Measurements from ENCODE around the gene KIF13A. TPM values are rescaled to one million over a fixed set of nuclear protein-coding genes. Genes with fewer than 3 reads are reported as not detected.

The KIF13A gene
- total RNA-seq, 1 donor from 2014 or later = 38.4 TPM

DNA sequence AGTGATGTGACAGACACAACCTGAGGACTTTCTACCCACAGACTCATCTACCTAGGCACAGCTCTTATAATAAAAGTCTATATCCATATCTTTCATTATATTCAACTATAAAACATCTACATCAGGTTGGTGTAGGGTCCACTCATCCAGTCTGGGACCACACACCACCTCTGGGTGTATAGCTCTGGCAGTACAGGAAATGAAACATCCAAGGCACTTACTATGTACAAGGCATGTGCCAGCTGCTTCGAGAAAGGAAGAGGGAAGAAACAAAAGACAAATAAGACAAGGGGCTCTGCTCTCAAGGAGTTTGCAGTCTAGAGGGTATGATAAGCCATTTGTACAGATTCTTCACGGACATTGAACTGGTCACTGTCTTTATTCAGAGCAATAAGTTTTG is 18.6 kb downstream of the KIF13A start:
- H3K4me1 ChIP-seq (ENCODE audit: insufficient read depth, low read length) = peaks cover 22% of the 10 kb centered on the region
- H3K4me2 ChIP-seq (ENCODE audit: low read length) = no peak overlapping the region
- TF ChIP-seq EZH2 (IDR thresholded peaks at IDR 0.05; ENCODE audit: insufficient read depth, low read length) (no peak), CTCF (IDR thresholded peaks at IDR 0.05; ENCODE audit: insufficient read depth, low read depth, low read length) (no peak)
- H3K27me3 ChIP-seq (ENCODE audit: insufficient read depth, low read length) = no peaks in the 10 kb centered on the region
- peaks cover 15% of the 10 kb centered on the region for H4K20me1 ChIP-seq (ENCODE audit: insufficient read depth, low read length)
- peaks cover 4% of the 10 kb centered on the region for H3K36me3 Mint-ChIP-seq (ENCODE audit: low read depth, unreplicated experiment)
- H3K9ac ChIP-seq (ENCODE audit: low read length) = no peak overlapping the region
- H3K36me3 ChIP-seq (ENCODE audit: insufficient read depth, low read length) = no peaks in the 10 kb centered on the region
- H3K9me3 ChIP-seq (ENCODE audit: insufficient read depth, low read depth, low read length) = no peaks in the 10 kb centered on the region
- H3K4me3 Mint-ChIP-seq (ENCODE audit: unreplicated experiment) = no peak overlapping the region
- no peaks in the 10 kb centered on the region for H3K27me3 Mint-ChIP-seq (ENCODE audit: low read depth, unreplicated experiment)
- H3K4me3 ChIP-seq (ENCODE audit: insufficient read depth, low read depth, low read length) = no peak overlapping the region
- DNase-seq (ENCODE audit: low read depth) = no peak
- no peak overlapping the region for H3K27ac Mint-ChIP-seq (ENCODE audit: unreplicated experiment)
- no peak for FAIRE-seq
- H3K9me3 Mint-ChIP-seq (ENCODE audit: unreplicated experiment) = no peaks in the 10 kb centered on the region
- no peak overlapping the region for H3K27ac ChIP-seq (ENCODE audit: low read depth, low read length)
- peaks cover 91% of the 10 kb centered on the region for H3K79me2 ChIP-seq (ENCODE audit: insufficient read depth, low read length)
- peaks cover 50% of the 10 kb centered on the region for H3K4me1 Mint-ChIP-seq (ENCODE audit: low read depth, unreplicated experiment)
- H2AFZ ChIP-seq (ENCODE audit: low read depth, low read length) = no peak overlapping the region

DNA sequence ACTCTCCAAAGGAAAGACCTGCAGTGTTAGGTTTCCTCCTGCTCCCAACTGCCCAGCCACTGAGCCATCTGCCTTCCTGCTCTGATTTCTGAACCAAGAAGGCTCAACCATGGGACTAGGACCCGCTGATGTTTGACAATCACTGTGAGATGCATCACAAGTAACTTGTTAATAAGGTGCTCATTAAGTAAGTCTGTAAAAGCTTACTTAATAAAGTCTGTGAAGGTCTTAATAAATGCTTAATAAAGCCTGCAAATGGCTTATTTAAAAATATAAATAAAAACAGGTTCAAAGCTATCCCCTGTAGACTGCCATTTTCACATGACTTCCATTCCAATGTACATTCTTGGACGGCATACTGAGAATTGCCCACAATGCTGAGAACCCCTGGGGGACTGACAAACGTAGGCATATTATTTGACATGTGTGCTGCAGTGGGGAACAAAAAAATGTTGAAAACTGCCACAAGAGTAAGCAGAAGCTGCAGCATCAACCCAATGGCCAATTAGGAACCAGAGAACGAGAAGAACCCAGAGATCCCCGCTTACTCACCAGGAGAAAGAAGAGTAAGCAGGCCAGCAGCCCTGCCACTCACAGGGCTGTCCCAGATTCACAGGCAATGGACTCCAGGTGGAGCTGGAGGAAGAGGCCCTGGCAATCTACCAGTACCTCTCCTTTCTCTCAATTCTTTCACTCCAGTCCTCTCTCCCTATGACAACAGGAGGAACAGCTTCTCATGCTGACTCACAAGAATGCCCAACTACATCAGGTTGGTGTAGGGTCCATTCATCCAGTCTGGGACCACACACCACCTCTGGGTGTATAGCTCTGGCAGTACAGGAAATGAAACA is 19.5 kb downstream of the KIF13A start:
- no peaks in the 10 kb centered on the region for H3K27me3 ChIP-seq (ENCODE audit: insufficient read depth, low read length)
- Mint-ChIP-seq H3K4me3 (ENCODE audit: unreplicated experiment) (no peak overlapping the region), H3K27ac (ENCODE audit: unreplicated experiment) (no peak overlapping the region), H3K27me3 (ENCODE audit: low read depth, unreplicated experiment) (no peaks in the 10 kb centered on the region), H3K9me3 (ENCODE audit: unreplicated experiment) (no peaks in the 10 kb centered on the region), H3K36me3 (ENCODE audit: low read depth, unreplicated experiment) (peaks cover 4% of the 10 kb centered on the region), H3K4me1 (ENCODE audit: low read depth, unreplicated experiment) (peaks cover 47% of the 10 kb centered on the region)
- H3K9me3 ChIP-seq (ENCODE audit: insufficient read depth, low read depth, low read length) = no peaks in the 10 kb centered on the region
- H3K27ac ChIP-seq (ENCODE audit: low read depth, low read length) = no peak overlapping the region
- FAIRE-seq (no peak), DNase-seq (ENCODE audit: low read depth) (peak; percentile 42)
- TF ChIP-seq EZH2 (IDR thresholded peaks at IDR 0.05; ENCODE audit: insufficient read depth, low read length) (no peak), CTCF (IDR thresholded peaks at IDR 0.05; ENCODE audit: insufficient read depth, low read depth, low read length) (no peak)
- H3K79me2 ChIP-seq (ENCODE audit: insufficient read depth, low read length) = peaks cover 88% of the 10 kb centered on the region
- peaks cover 26% of the 10 kb centered on the region for H3K4me1 ChIP-seq (ENCODE audit: insufficient read depth, low read length)
- H3K36me3 ChIP-seq (ENCODE audit: insufficient read depth, low read length) = no peaks in the 10 kb centered on the region
- H2AFZ ChIP-seq (ENCODE audit: low read depth, low read length) = no peak overlapping the region
- no peak overlapping the region for H3K4me3 ChIP-seq (ENCODE audit: insufficient read depth, low read depth, low read length)
- H4K20me1 ChIP-seq (ENCODE audit: insufficient read depth, low read length) = peaks cover 6% of the 10 kb centered on the region
- H3K4me2 ChIP-seq (ENCODE audit: low read length) = peak overlapping the region; percentile 21
- H3K9ac ChIP-seq (ENCODE audit: low read length) = no peak overlapping the region

- Mint-ChIP-seq H3K9me3 (ENCODE audit: unreplicated experiment) (no peaks in the 10 kb centered on the region), H3K4me3 (ENCODE audit: unreplicated experiment) (no peak overlapping the region), H3K36me3 (ENCODE audit: low read depth, unreplicated experiment) (peaks cover 4% of the 10 kb centered on the region), H3K27me3 (ENCODE audit: low read depth, unreplicated experiment) (no peaks in the 10 kb centered on the region), H3K4me1 (ENCODE audit: low read depth, unreplicated experiment) (peaks cover 44% of the 10 kb centered on the region), H3K27ac (ENCODE audit: unreplicated experiment) (no peak overlapping the region)
- Histone ChIP-seq H3K27ac (ENCODE audit: low read depth, low read length) (no peak overlapping the region), H3K27me3 (ENCODE audit: insufficient read depth, low read length) (no peaks in the 10 kb centered on the region), H3K36me3 (ENCODE audit: insufficient read depth, low read length) (no peaks in the 10 kb centered on the region), H3K9me3 (ENCODE audit: insufficient read depth, low read depth, low read length) (no peaks in the 10 kb centered on the region), H3K9ac (ENCODE audit: low read length) (no peak overlapping the region), H4K20me1 (ENCODE audit: insufficient read depth, low read length) (peaks cover 3% of the 10 kb centered on the region), H3K4me3 (ENCODE audit: insufficient read depth, low read depth, low read length) (no peak overlapping the region), H3K79me2 (ENCODE audit: insufficient read depth, low read length) (peaks cover 78% of the 10 kb centered on the region), H3K4me1 (ENCODE audit: insufficient read depth, low read length) (peaks cover 34% of the 10 kb centered on the region), H3K4me2 (ENCODE audit: low read length) (no peak overlapping the region), H2AFZ (ENCODE audit: low read depth, low read length) (no peak overlapping the region)
- DNase-seq (ENCODE audit: low read depth) = no peak
- no peak for TF ChIP-seq EZH2 (IDR thresholded peaks at IDR 0.05; ENCODE audit: insufficient read depth, low read length)
- no peak for TF ChIP-seq CTCF (IDR thresholded peaks at IDR 0.05; ENCODE audit: insufficient read depth, low read depth, low read length)
- FAIRE-seq = no peak
These were observed 21.0 kb downstream of the KIF13A start for GRCh38 chr6:17966451-17966850.
